ENCODE measurements around the gene MRPL55. TPM values are rescaled to one million over a fixed set of nuclear protein-coding genes. Genes with fewer than 3 reads are reported as not detected.

MRPL55 gene
- total and polyA plus RNA-seq, 2 of the 13 experiments (the other 11 are each of a cell fraction or from before 2014, with no cell fraction given), result 58.6 to 92.9 TPM

DNA sequence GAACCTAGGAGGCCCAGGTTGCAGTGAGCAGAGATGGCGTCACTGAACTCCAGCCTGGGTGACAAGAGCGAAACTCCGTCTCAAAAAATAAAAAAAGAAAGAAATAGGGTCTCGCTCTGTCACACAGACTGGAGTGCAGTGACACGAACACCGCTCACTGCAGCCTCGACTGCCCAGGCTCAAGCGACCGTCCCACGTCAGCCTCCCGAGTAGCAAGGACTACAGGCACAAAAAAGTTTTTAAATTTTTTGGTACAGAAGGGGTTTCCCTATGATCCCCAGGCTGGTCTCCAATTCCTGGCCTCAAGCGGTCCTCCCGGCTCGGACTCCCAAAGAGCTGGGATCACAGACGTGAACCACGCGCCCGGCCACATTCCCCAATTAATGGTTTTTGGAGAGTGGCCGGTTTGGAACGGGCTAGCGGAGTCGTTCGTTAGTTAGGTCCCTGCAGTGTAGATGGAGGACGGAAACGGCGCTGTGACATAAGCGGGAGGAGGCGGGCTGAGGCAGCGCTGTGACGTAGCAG is 30.4 kb upstream of the MRPL55 start (continued):
- TF ChIP-seq ZNF510 (CRISPR knock-in tag; IDR thresholded peaks at IDR 0.05; ENCODE audit: low read depth) (peak; percentile 37), SAP130 (CRISPR knock-in tag; IDR thresholded peaks at IDR 0.05; ENCODE audit: low read depth) (no peak), HNRNPK (IDR thresholded peaks at IDR 0.05; ENCODE audit: low read depth, low read length, poor library complexity, severe bottlenecking) (no peak), GABPA (IDR thresholded peaks at IDR 0.05; ENCODE audit: low read depth, low read length) (no peak), GABPA (CRISPR knock-in tag; IDR thresholded peaks at IDR 0.05; ENCODE audit: low read depth) (peak; percentile 87), ZNF441 (CRISPR knock-in tag; IDR thresholded peaks at IDR 0.05; ENCODE audit: borderline replicate concordance) (0 out of 2 replicates have a peak, but pooled peaks have one; percentile 53), ZNF460 (CRISPR knock-in tag; IDR thresholded peaks at IDR 0.05; ENCODE audit: borderline replicate concordance) (peak; percentile 31; the same call in 1 of the 2 replicates), EED (CRISPR knock-in tag; IDR thresholded peaks at IDR 0.05) (peak; percentile 47; the same call in 1 of the 2 replicates), ZNF44 (CRISPR knock-in tag; IDR thresholded peaks at IDR 0.05) (0 out of 2 replicates have a peak, but pooled peaks have one; percentile 44)
- TF ChIP-seq, protein P1, sequence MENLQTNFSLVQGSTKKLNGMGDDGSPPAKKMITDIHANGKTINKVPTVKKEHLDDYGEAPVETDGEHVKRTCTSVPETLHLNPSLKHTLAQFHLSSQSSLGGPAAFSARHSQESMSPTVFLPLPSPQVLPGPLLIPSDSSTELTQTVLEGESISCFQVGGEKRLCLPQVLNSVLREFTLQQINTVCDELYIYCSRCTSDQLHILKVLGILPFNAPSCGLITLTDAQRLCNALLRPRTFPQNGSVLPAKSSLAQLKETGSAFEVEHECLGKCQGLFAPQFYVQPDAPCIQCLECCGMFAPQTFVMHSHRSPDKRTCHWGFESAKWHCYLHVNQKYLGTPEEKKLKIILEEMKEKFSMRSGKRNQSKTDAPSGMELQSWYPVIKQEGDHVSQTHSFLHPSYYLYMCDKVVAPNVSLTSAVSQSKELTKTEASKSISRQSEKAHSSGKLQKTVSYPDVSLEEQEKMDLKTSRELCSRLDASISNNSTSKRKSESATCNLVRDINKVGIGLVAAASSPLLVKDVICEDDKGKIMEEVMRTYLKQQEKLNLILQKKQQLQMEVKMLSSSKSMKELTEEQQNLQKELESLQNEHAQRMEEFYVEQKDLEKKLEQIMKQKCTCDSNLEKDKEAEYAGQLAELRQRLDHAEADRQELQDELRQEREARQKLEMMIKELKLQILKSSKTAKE (CRISPR knock-in tag; IDR thresholded peaks at IDR 0.05; ENCODE audit: borderline replicate concordance), result no peak
- TF ChIP-seq, protein P2, sequence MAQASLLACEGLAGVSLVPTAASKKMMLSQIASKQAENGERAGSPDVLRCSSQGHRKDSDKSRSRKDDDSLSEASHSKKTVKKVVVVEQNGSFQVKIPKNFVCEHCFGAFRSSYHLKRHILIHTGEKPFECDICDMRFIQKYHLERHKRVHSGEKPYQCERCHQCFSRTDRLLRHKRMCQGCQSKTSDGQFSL (CRISPR knock-in tag; IDR thresholded peaks at IDR 0.05), result 0 out of 2 replicates have a peak, but pooled peaks have one; percentile 39
- TF ChIP-seq, protein P3, sequence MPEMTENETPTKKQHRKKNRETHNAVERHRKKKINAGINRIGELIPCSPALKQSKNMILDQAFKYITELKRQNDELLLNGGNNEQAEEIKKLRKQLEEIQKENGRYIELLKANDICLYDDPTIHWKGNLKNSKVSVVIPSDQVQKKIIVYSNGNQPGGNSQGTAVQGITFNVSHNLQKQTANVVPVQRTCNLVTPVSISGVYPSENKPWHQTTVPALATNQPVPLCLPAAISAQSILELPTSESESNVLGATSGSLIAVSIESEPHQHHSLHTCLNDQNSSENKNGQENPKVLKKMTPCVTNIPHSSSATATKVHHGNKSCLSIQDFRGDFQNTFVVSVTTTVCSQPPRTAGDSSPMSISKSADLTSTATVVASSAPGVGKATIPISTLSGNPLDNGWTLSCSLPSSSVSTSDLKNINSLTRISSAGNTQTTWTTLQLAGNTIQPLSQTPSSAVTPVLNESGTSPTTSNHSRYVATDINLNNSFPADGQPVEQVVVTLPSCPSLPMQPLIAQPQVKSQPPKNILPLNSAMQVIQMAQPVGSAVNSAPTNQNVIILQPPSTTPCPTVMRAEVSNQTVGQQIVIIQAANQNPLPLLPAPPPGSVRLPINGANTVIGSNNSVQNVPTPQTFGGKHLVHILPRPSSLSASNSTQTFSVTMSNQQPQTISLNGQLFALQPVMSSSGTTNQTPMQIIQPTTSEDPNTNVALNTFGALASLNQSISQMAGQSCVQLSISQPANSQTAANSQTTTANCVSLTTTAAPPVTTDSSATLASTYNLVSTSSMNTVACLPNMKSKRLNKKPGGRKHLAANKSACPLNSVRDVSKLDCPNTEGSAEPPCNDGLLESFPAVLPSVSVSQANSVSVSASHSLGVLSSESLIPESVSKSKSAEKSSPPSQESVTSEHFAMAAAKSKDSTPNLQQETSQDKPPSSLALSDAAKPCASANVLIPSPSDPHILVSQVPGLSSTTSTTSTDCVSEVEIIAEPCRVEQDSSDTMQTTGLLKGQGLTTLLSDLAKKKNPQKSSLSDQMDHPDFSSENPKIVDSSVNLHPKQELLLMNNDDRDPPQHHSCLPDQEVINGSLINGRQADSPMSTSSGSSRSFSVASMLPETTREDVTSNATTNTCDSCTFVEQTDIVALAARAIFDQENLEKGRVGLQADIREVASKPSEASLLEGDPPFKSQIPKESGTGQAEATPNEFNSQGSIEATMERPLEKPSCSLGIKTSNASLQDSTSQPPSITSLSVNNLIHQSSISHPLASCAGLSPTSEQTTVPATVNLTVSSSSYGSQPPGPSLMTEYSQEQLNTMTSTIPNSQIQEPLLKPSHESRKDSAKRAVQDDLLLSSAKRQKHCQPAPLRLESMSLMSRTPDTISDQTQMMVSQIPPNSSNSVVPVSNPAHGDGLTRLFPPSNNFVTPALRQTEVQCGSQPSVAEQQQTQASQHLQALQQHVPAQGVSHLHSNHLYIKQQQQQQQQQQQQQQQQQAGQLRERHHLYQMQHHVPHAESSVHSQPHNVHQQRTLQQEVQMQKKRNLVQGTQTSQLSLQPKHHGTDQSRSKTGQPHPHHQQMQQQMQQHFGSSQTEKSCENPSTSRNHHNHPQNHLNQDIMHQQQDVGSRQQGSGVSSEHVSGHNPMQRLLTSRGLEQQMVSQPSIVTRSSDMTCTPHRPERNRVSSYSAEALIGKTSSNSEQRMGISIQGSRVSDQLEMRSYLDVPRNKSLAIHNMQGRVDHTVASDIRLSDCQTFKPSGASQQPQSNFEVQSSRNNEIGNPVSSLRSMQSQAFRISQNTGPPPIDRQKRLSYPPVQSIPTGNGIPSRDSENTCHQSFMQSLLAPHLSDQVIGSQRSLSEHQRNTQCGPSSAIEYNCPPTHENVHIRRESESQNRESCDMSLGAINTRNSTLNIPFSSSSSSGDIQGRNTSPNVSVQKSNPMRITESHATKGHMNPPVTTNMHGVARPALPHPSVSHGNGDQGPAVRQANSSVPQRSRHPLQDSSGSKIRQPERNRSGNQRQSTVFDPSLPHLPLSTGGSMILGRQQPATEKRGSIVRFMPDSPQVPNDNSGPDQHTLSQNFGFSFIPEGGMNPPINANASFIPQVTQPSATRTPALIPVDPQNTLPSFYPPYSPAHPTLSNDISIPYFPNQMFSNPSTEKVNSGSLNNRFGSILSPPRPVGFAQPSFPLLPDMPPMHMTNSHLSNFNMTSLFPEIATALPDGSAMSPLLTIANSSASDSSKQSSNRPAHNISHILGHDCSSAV (CRISPR knock-in tag; IDR thresholded peaks at IDR 0.05; ENCODE audit: borderline replicate concordance), result no peak
- TF ChIP-seq, protein P4, sequence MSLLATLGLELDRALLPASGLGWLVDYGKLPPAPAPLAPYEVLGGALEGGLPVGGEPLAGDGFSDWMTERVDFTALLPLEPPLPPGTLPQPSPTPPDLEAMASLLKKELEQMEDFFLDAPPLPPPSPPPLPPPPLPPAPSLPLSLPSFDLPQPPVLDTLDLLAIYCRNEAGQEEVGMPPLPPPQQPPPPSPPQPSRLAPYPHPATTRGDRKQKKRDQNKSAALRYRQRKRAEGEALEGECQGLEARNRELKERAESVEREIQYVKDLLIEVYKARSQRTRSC (CRISPR knock-in tag; IDR thresholded peaks at IDR 0.05; ENCODE audit: low read depth), result no peak
- TF ChIP-seq, protein P5, sequence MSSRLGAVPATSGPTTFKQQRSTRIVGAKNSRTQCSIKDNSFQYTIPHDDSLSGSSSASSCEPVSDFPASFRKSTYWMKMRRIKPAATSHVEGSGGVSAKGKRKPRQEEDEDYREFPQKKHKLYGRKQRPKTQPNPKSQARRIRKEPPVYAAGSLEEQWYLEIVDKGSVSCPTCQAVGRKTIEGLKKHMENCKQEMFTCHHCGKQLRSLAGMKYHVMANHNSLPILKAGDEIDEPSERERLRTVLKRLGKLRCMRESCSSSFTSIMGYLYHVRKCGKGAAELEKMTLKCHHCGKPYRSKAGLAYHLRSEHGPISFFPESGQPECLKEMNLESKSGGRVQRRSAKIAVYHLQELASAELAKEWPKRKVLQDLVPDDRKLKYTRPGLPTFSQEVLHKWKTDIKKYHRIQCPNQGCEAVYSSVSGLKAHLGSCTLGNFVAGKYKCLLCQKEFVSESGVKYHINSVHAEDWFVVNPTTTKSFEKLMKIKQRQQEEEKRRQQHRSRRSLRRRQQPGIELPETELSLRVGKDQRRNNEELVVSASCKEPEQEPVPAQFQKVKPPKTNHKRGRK (CRISPR knock-in tag; IDR thresholded peaks at IDR 0.05), result no peak

All from HepG2 (cell line).